Suprapubic skin (tissue), 3 donors: ENCODE measurements around the gene TP73.

Experiments used
- CTCF ChIP-seq, 2 donors: fragments of 200-600 bp in 1 of 2; fragments of 450-650 bp in 1 of 2; sonication (generic) in 1 of 2; IDR thresholded peaks; one replicate each; pipeline ENCODE4 v1.5.1; 2016 to 2019; ENCODE audit warnings: antibody characterized with exemption in 2 of 2, mild to moderate bottlenecking in 1 of 2, moderate library complexity in 1 of 2
- EP300 ChIP-seq: sonication (generic); formaldehyde crosslinking; IDR thresholded peaks from one replicate; pipeline ENCODE4 v1.6.1; 2017; ENCODE audit warnings: antibody characterized with exemption

DNA sequence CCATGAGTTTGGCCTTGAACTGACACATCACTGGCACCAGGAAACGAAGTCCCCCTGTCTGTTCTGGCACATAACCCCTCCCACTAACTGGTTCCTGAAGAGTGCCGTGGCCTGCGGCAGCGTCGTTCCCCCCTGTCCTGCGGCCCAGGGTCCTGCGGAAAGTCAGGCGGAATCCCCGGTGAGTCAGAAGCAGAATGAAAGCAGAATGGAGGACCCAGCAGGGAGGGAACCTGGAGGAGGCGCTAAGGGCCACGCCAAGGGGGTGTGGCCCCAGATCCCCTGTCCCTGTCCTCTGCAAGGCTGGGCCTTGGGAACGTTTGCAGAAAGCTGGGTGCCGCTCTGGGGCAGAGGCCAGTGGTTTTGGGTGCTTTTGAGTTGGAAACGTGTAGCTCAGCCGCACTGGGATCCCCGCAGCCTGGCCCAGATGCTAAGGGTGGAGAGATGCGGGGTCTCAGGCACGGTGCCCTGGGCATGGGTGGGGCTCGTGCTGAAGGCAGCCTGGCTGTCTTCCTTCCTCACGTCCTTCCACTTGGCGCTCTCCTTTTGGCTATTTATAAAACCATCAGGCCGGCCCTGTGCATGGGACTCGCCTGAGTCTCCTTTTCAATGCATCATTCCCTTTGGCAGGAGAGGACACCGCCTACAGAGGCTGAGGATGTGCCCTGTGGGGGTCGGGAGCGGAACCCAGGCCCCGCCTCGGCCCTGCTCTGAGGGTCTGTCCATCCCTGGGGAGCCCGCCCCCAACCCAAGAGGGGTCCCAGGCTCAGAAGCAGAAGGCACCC is 36.2 kb downstream of the TP73 start:
- TF ChIP-seq CTCF (IDR thresholded peaks at IDR 0.05) (no peak), EP300 (no peak)
